GM18505 (cell line): ENCODE data around the gene PCDHB13.
"Not testable (repeated sequence)": the region's sequence is repeated elsewhere in the genome, so short reads cannot be mapped to it uniquely, and the experiment has no call there.

Experiments used
- ATAC-seq: cut with Tn5 transposase; IDR thresholded peaks from one replicate; pipeline ENCODE4 v1.9.1; 2021; ENCODE audit not compliant: unreplicated experiment
- POLR2A ChIP-seq: IDR thresholded peaks from 4 replicates; pipeline ENCODE4 v1.6.1; 2011; ENCODE audit warnings: borderline replicate concordance; ENCODE audit not compliant: insufficient read depth, insufficient read length; ENCODE audit errors: extremely low read depth

Gene PCDHB13

DNA sequence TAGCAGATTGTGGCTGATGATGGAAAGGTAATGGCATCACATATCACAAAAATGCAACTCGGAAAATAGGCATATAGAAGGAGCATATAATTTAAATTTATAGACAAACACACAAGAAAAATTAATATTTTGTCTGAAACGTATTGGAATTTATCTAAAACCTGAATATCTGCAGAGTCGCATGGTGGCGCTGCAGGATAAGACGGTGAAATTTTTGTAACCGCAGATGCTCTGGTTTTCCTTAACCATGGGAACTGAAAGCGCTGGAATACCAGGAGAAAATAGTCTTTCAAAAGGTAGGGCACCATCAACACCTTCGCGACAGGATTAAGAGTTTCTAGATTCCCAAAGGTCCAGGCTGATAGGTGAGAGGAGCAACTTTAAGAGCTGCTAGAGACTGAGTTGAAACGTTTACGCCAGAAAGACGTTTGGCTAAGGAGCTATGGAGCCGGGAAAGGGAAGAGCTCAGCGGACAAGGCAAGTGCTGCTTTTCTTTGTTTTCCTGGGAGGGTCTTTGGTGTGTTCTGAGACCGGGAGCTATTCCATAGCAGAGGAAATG, 20.5 kb downstream of the PCDHB13 start:
- TF ChIP-seq POLR2A: no peak
- ATAC-seq: no peak

DNA sequence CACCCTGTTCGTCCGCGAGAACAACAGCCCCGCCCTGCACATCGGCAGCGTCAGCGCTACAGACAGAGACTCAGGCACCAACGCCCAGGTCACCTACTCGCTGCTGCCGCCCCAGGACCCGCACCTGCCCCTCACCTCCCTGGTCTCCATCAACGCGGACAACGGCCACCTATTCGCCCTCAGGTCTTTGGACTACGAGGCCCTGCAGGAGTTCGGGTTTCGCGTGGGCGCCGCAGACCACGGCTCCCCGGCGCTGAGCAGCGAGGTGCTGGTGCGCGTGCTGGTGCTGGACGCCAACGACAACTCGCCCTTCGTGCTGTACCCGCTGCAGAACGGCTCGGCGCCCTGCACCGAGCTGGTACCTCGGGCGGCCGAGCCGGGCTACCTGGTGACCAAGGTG, 22.2 kb downstream of the PCDHB13 start:
- ATAC-seq: not testable (repeated sequence)

- ATAC-seq: no peak
- no peak for TF ChIP-seq POLR2A
Measured at GRCh38 chr5:141236516-141237313, 23.0 kb downstream of the PCDHB13 start.

- TF ChIP-seq POLR2A: no peak
- ATAC-seq: no peak
Measured at GRCh38 chr5:141241496-141241895, 27.8 kb downstream of the PCDHB13 start.

GRCh38 chr5:141245250-141245717, 31.6 kb downstream of the PCDHB13 start, which contains the start of gene PCDHB15:
Gene PCDHB15 (plus strand): TSS chr5:141245395. CDS start chr5:141245579, 184 bp downstream.
- no peak for TF ChIP-seq POLR2A
- no peak for ATAC-seq

DNA sequence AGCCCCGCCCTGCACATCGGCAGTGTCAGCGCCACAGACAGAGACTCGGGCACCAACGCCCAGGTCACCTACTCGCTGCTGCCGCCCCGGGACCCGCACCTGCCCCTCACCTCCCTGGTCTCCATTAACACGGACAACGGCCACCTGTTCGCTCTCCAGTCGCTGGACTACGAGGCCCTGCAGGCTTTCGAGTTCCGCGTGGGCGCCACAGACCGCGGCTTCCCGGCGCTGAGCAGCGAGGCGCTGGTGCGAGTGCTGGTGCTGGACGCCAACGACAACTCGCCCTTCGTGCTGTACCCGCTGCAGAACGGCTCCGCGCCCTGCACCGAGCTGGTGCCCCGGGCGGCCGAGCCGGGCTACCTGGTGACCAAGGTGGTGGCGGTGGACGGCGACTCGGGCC, 33.3 kb downstream of the PCDHB13 start:
- ATAC-seq: not testable (repeated sequence)

GRCh38 chr5:141247434-141247833, 33.7 kb downstream of the PCDHB13 start:
- not testable (repeated sequence) for ATAC-seq

DNA sequence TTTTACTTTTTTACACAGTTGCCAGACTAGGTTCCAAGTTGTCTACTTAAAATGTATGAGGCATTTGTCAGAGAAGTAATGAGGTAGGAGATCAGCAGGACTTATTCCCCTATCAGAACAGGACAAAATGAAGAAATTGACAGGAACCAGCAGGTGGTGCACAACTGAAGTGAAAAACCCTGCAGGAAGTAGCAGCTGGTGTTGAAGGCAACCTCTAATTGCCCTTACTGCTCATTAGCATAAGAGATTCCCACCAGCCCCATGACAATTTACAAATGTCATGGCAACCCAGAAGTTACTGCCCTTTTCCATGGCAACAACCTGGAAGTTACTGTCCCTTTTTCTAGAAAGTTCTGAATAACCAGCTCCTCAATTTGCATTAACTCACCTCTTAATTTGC, 36.9 kb downstream of the PCDHB13 start:
- no peak for TF ChIP-seq POLR2A
- ATAC-seq: no peak

GRCh38 chr5:141258464-141258863, 44.7 kb downstream of the PCDHB13 start:
- no peak for TF ChIP-seq POLR2A
- ATAC-seq: no peak

- no peak for TF ChIP-seq POLR2A
- no peak for ATAC-seq
Measured at GRCh38 chr5:141258948-141259347, 45.2 kb downstream of the PCDHB13 start.

DNA sequence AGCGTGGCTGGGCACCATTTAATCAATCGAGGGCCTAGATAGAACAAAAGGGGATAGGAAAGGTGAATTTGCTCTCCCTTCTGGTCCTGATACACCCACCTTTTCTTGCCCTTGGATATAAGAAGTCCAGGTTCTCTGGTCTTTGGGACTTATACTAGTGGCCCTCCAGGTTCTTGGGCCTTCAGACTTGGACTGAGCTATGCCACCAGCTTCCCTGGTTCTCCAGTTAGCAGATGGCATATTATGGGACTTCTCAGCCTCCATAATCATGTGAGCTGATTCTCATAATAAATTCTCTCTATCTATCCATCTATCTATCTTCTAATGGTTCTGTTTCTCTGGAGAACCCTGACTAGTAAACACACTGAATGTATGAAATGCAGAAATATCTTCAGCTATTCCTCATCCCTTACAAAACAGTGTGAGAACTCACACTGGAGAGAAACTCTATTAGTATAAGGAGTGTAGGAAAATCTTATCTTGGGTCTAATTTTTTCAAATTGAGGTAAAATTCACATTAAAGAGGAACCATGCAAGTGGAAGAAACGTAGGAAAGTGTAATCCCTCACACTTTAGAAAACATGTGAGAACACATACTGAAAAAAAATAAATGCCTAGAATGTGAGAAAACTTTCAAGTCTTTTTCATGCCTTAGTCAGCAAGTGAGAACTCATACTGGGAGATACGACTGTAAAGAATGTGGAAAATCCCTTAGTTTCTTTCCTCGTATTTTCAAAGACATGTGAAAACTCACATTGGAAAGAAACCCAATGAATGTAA, 46.9 kb downstream of the PCDHB13 start:
- no peak for ATAC-seq
- no peak for TF ChIP-seq POLR2A

- ATAC-seq: no peak
- no peak for TF ChIP-seq POLR2A
Measured at GRCh38 chr5:141261238-141261546, 47.5 kb downstream of the PCDHB13 start.
